AG09309 (cell line): ENCODE data around the gene DPPA3.
"Not testable (repeated sequence)": the region's sequence is repeated elsewhere in the genome, so short reads cannot be mapped to it uniquely, and the experiment has no call there.

ENCODE experiments used
- DNase-seq: peaks from one replicate; pipeline ENCODE4 v3.0.0-alpha.2; 2010; ENCODE audit warnings: low read depth
- H3K4me3 ChIP-seq: 2 replicates; pipeline ENCODE4 v1.5.1; 2011; ENCODE audit warnings: mild to moderate bottlenecking, low read depth, low read length, moderate library complexity; ENCODE audit not compliant: control insufficient read depth
- TF ChIP-seq, protein P1 (sequence below): IDR thresholded peaks from 2 replicates; pipeline ENCODE4 v1.5.1; 2011; ENCODE audit warnings: mild to moderate bottlenecking, low read depth, low read length, inconsistent platforms; ENCODE audit not compliant: insufficient read depth, control insufficient read depth; ENCODE audit errors: missing control alignments

The DPPA3 gene

DNA sequence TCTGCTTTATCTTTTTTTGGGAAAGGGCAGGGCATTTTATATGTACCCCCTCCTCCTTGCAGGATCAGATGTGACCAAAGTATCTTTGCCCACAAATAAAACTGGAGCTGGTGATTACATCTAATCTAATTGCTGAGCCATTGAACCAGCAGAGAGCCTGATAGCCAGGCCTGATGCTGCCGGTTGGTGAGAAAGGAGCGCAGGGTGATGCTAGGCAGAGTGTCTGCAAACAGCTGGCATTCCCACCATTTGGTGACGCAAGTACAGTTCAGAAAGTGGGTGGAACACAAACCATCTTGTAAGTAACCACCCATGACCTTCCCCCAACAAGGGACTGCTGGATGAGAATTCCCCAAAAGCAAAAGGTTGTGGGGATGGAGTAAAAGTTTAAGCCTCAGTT, 12.7 kb downstream of the DPPA3 start:
- TF ChIP-seq, protein P1, sequence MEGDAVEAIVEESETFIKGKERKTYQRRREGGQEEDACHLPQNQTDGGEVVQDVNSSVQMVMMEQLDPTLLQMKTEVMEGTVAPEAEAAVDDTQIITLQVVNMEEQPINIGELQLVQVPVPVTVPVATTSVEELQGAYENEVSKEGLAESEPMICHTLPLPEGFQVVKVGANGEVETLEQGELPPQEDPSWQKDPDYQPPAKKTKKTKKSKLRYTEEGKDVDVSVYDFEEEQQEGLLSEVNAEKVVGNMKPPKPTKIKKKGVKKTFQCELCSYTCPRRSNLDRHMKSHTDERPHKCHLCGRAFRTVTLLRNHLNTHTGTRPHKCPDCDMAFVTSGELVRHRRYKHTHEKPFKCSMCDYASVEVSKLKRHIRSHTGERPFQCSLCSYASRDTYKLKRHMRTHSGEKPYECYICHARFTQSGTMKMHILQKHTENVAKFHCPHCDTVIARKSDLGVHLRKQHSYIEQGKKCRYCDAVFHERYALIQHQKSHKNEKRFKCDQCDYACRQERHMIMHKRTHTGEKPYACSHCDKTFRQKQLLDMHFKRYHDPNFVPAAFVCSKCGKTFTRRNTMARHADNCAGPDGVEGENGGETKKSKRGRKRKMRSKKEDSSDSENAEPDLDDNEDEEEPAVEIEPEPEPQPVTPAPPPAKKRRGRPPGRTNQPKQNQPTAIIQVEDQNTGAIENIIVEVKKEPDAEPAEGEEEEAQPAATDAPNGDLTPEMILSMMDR: no peak
- no peak for DNase-seq
- no peak overlapping the region for H3K4me3 ChIP-seq

DNA sequence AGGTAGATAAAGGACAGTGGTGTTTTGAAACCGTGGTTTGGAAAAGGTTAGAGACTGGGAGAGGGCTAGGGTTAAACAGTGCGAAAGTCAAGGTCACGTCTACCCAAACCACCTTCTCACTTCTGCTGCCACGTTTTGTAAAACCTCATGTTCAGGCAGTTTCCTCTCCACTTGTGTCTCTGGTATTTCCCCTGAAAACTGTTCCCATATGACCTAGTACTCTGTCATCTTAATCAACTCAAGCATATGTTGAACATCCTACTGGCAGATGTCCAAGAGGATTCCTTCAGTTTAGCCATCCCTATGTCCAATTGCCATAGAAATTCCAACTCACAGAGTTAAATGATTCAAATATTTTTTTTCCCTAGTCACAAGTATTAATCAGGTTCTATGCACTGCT, 18.5 kb downstream of the DPPA3 start:
- no peak for DNase-seq
- TF ChIP-seq, protein P1: no peak
- no peak overlapping the region for H3K4me3 ChIP-seq

DNA sequence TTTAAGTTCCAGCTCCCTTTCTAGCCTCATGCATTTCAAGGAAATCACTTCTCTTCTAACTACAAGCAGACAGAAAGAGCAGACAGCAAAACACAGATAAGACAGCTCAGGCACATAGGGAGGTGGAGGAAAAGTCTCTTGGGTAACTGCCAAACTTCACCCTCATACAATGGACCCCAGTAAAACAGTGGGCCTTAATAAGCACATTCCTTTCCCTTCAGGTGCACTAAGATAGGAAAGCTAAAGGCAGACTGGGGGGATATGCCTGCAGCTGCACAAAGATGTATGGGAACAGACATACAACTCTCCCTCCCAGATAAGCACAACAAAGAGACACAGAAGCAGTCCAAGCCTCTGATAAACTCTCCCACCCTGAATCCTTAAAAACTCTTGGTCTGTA, 19.8 kb downstream of the DPPA3 start:
- not testable (repeated sequence) for DNase-seq, H3K4me3 ChIP-seq

DNA sequence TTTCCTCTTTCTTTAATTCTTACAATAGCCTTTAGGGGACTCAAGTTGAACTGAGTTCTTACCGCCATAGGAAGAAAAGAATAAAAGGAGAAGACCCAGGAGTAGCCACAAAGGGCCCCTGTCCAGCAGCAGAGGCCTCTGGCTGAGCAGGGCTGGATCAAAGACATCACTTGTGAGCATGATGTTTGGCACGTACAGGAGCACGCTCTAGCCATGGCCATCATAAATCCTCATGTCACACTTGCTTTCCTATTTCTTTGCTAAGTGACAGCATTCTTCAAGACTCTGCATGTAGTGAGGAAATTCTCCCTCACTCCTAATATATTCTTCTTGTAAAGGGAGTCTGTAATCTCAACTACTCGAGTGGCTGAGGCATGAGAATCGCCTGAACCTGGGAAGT, 20.3 kb downstream of the DPPA3 start:
- DNase-seq: no peak
- H3K4me3 ChIP-seq: no peak overlapping the region
- TF ChIP-seq, protein P1: no peak

DNA sequence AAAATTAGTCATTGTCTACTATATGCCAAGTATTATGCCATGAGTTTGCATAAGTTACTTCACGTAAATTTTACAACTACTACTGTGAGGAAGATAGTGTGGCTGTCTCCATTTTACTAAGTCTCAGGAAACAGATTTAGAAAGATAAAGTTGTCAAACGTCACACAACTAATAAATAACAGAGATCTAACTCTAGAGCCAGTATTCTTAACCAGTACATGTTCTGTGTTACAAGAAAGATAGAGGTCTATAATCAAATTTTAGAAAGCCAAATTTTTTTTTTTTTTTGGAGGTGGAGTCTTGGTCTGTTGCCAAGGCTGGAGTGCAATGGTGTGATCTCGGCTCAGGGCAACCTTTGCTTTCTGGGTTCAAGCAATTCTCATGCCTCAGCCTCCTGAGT, 21.8 kb downstream of the DPPA3 start:
- DNase-seq: no peak
- no peak overlapping the region for H3K4me3 ChIP-seq
- TF ChIP-seq, protein P1: no peak

DNA sequence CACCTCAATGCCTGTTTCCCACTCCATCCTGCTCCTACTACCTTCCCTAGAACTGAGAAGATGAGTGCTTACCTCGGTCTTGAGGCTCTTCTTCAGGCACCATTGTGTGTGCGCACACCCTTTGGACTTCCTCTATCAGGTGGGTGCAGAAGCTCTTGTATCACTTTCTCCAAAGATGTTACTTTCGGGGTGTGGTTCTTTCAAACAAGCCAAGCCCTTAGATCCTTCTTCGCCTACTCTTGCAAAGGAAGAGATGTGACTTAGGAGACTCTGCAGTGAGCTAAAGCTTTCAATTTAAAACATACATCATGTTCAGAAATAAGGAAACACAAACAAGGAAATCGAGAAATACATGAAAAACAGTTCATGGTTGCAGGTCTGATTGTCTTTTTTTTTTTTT, 36.0 kb downstream of the DPPA3 start, which contains the start of gene CLEC4C:
Gene CLEC4C (minus strand): TSS at position 130 of the 400 bp plus-strand sequence. CDS start 27 bp downstream, at position 103.
- H3K4me3 ChIP-seq: no peak within 1 kb of the TSS
- TF ChIP-seq, protein P1: no peak
- DNase-seq: no peak

DNA sequence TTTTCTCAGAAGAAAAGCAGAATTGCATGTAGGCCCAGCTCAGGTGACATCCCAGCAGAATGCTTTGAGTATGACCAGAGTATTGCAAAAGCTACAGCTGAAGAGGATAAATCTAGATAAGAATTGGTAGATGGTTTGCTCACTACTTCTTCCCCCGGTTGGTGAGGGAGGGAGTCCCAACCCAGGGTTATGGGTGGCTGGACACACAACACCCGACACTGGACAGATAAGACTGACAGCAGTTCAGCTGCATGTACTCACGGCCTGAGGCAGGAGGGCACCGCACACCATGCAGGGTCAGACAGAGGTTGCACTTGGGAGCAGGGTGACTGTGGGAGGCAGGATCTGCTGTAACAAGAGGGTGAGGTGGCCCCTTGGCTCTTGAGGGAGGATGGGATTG, 37.6 kb downstream of the DPPA3 start:
- no peak for DNase-seq
- TF ChIP-seq, protein P1: no peak

More for the DNA sequence above, 37.6 kb downstream of the DPPA3 start:
- no peak overlapping the region for H3K4me3 ChIP-seq
